Endothelial cell of umbilical vein (primary cell): ENCODE results near the gene ZNF366. TPM values are rescaled to one million over a fixed set of nuclear protein-coding genes. Genes with fewer than 3 reads are reported as not detected.

ENCODE experiments used
- BruUV-seq: library from RNA; stranded (reverse); fragments of 400-500 nt; replicated peaks from 2 replicates; lab custom pipeline; 2021; lab: Mats Ljungman, UMichigan
- CTCF ChIA-PET: fragments of 300-600, 350-600 bp; sonication (Branson Sonifier 250); formaldehyde crosslinking; loops from one replicate; lab custom pipeline; 2021; ENCODE audit warnings: antibody characterized with exemption, inconsistent platforms; lab: Charles Lee
- POLR2A ChIA-PET: fragments of 300-600, 350-600 bp; sonication (Branson Sonifier 250); formaldehyde crosslinking; loops from one replicate; lab custom pipeline; 2021; ENCODE audit warnings: antibody characterized with exemption, inconsistent platforms; lab: Charles Lee
- DNase-seq: peaks from one replicate; pipeline ENCODE4 v3.0.0-alpha.2; 2011; ENCODE audit warnings: low read depth, low spot score
- FAIRE-seq: peaks from 2 replicates; lab custom pipeline; 2011; peaks lifted over from hg19 to GRCh38; lab: Jason Lieb, UNC
- H2AFZ ChIP-seq: 2 replicates; pipeline ENCODE4 v1.6.0; 2012; ENCODE audit warnings: low read depth, low read length, control low read depth, inconsistent platforms
- H3K27ac ChIP-seq: 2 replicates; pipeline ENCODE4 v1.5.1; 2011; ENCODE audit warnings: low read depth, mild to moderate bottlenecking, control low read depth, low read length, moderate library complexity; ENCODE audit not compliant: insufficient read depth
- H3K27me3 ChIP-seq, 2 experiments: 2 replicates each; pipeline versions ENCODE4 v1.6.0 to v1.6.1; 2011; ENCODE audit warnings: low read length in 2 of 2, mixed read lengths in 1 of 2; ENCODE audit not compliant: control insufficient read depth in 2 of 2, insufficient read depth in 2 of 2
- H3K36me3 ChIP-seq, 2 experiments: 2 replicates in 1 of 2; 3 replicates in 1 of 2; pipeline ENCODE4 v1.5.1; 2011; ENCODE audit warnings: low read length in 2 of 2, mild to moderate bottlenecking in 1 of 2, moderate library complexity in 1 of 2; ENCODE audit not compliant: control insufficient read depth in 2 of 2, insufficient read depth in 2 of 2; ENCODE audit errors: extremely low read depth in 1 of 2
- H3K4me1 ChIP-seq: 3 replicates; pipeline ENCODE4 v1.5.1; 2011; ENCODE audit warnings: mild to moderate bottlenecking, low read length; ENCODE audit not compliant: control insufficient read depth, insufficient read depth; ENCODE audit errors: extremely low read depth
- H3K4me2 ChIP-seq: 2 replicates; pipeline ENCODE4 v1.6.1; 2011; ENCODE audit warnings: low read length, control low read depth, mixed read lengths; ENCODE audit not compliant: insufficient read depth
- H3K4me3 ChIP-seq, 3 experiments: fragments of 200-600 bp in 1 of 3; sonication (generic), shearing (Covaris generic) in 1 of 3; replicated peaks in 1 of 3; 2 replicates each; pipeline ENCODE4 v1.5.1; 2011 to 2016; ENCODE audit warnings: control low read depth in 3 of 3, low read length in 3 of 3, mild to moderate bottlenecking in 2 of 3, inconsistent platforms in 1 of 3, low read depth in 1 of 3, moderate library complexity in 1 of 3; ENCODE audit not compliant: insufficient read depth in 1 of 3
- H3K79me2 ChIP-seq: 2 replicates; pipeline ENCODE4 v1.6.0; 2012; ENCODE audit warnings: low read length, inconsistent platforms; ENCODE audit not compliant: control insufficient read depth, insufficient read depth
- H3K9ac ChIP-seq: replicated peaks from 2 replicates; pipeline ENCODE3; 2011; ENCODE audit warnings: low read length, control low read depth; ENCODE audit not compliant: insufficient read depth; ENCODE audit errors: extremely low read depth
- H3K9me1 ChIP-seq: replicated peaks from 3 replicates; pipeline ENCODE4 v1.6.0; 2011; ENCODE audit warnings: mild to moderate bottlenecking, low read length; ENCODE audit not compliant: control insufficient read depth, insufficient read depth; ENCODE audit errors: extremely low read depth
- H3K9me3 ChIP-seq: replicated peaks from 2 replicates; pipeline ENCODE4 v1.5.1; 2012; ENCODE audit warnings: low read length, inconsistent platforms; ENCODE audit not compliant: control insufficient read depth, insufficient read depth
- H4K20me1 ChIP-seq: replicated peaks from 2 replicates; pipeline ENCODE3; 2011; ENCODE audit warnings: mild to moderate bottlenecking, low read length; ENCODE audit not compliant: control insufficient read depth, insufficient read depth; ENCODE audit errors: extremely low read depth
- FOS ChIP-seq: IDR thresholded peaks from 2 replicates; pipeline ENCODE4 v1.6.1; 2011; ENCODE audit warnings: mild to moderate bottlenecking, low read length, moderate library complexity, borderline replicate concordance; ENCODE audit not compliant: insufficient read depth
- GATA2 ChIP-seq: IDR thresholded peaks from 2 replicates; pipeline ENCODE4 v1.7.0; 2011; ENCODE audit warnings: low read depth, mild to moderate bottlenecking, moderate library complexity, mixed read lengths, low read length; ENCODE audit not compliant: insufficient read length, insufficient read depth
- JUN ChIP-seq: IDR thresholded peaks from 2 replicates; pipeline ENCODE4 v1.6.1; 2011; ENCODE audit warnings: borderline replicate concordance, low read depth; ENCODE audit not compliant: insufficient read length, insufficient read depth
- POLR2AphosphoS5 ChIP-seq: IDR thresholded peaks from 2 replicates; pipeline ENCODE4 v1.6.1; 2012; ENCODE audit warnings: low read depth, mild to moderate bottlenecking, control low read depth, low read length, moderate library complexity; ENCODE audit not compliant: insufficient read depth
- dilution Hi-C: fragments of 300-500 bp; cut with MboI; formaldehyde crosslinking; loops from one replicate; pipeline ENCODE4 v1.15.0; 2019; ENCODE audit warnings: low sequenced_read_pairs; ENCODE audit not compliant: extremely low pct_ligation_motif_present
- intact Hi-C: fragments of 100-400 bp; cut with micrococcal nuclease; formaldehyde crosslinking; loops from one replicate; pipeline ENCODE4 v1.10.0; 2022
- polyA plus RNA-seq, 4 experiments: library from polyadenylated mRNA; depleted of rRNA in 3 of 4; stranded (reverse) in 3 of 4; unstranded in 1 of 4; fragments of >200 nt; gene quantifications; 2 replicates each; pipeline versions ENCODE4 v1.2.1 to v1.2.3, GENCODE V29; 2011 to 2012; ENCODE audit warnings: missing spikeins in 1 of 4
- total RNA-seq: library from RNA; stranded (reverse); gene quantifications from 2 replicates; pipeline ENCODE4 v1.2.3, GENCODE V29; 2021
- TF ChIP-seq, protein P1 (sequence below), 2 donors: IDR thresholded peaks; 1 replicate in 1 of 2; 2 replicates in 1 of 2; pipeline ENCODE4 v1.5.1; 2011; ENCODE audit warnings: low read length in 2 of 2, mild to moderate bottlenecking in 2 of 2, moderate library complexity in 2 of 2, control low read depth in 1 of 2, inconsistent platforms in 1 of 2, low read depth in 1 of 2; ENCODE audit not compliant: insufficient read depth in 1 of 2; ENCODE audit errors: extremely low read depth in 1 of 2

The ZNF366 gene
- total and polyA plus RNA-seq, 2 donors (not counting 3 experiments of a cell fraction or from before 2014, with no cell fraction given), result 1.3 to 4.1 TPM

DNA sequence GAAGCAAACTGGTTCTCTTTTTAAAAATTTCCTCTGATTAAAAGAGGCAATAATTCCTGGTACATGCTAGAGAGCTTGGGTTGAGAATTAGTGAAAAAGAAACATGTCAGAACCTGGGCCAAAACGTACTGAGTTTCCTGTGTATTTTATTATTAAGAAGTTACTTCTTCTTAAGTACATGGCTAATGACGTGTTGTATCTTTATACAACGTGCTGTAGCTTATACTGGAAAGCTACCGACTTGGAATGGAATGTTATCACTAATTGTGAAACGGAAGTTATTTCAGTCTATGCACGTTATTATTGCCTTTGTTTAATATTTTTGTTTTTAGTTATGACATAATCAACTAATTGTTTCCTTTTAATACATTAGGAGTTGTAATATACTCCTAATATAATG, 43.1 kb downstream of the ZNF366 start:
- peak overlapping the region; percentile 69 for H2AFZ ChIP-seq
- peak overlapping the region; percentile 72 for H3K9ac ChIP-seq
- CTCF ChIA-PET, result interaction anchor here (0.8 to 2.3 kb wide), 16 partner anchors 9 to 355 kb away, joined by 3 to 20 read pairs (median 4); no protein-coding TSS in a partner anchor
- POLR2A ChIA-PET, result interaction anchor here (1.0 kb wide), 1 partner anchor 11 kb away, joined by 4 read pairs; no protein-coding TSS in a partner anchor
- no peaks in the 10 kb centered on the region for H3K79me2 ChIP-seq
- peak overlapping the region; percentile 33 for H3K4me2 ChIP-seq
- H3K27ac ChIP-seq, result peak overlapping the region; percentile 90
- DNase-seq (peak; percentile 87), FAIRE-seq (peak; percentile 37)
- H4K20me1 ChIP-seq, result no peaks in the 10 kb centered on the region
- BruUV-seq, result no TSS peak
- H3K36me3 ChIP-seq, result no peaks in the 10 kb centered on the region
- peaks cover 33% of the 10 kb centered on the region for H3K4me1 ChIP-seq
- no peaks in the 10 kb centered on the region for H3K9me1 ChIP-seq
- intact Hi-C loops (loop anchor here (1.0 kb wide), 2 partner anchors 12 to 60 kb away; no protein-coding TSS in a partner anchor), dilution Hi-C loops (no loop called here)
- no peaks in the 10 kb centered on the region for H3K9me3 ChIP-seq
- TF ChIP-seq JUN, result peak; percentile 64
- peak; percentile 37 for TF ChIP-seq GATA2
- no peak for TF ChIP-seq FOS
- no peaks in the 10 kb centered on the region for H3K27me3 ChIP-seq
- H3K4me3 ChIP-seq, result no peak overlapping the region

DNA sequence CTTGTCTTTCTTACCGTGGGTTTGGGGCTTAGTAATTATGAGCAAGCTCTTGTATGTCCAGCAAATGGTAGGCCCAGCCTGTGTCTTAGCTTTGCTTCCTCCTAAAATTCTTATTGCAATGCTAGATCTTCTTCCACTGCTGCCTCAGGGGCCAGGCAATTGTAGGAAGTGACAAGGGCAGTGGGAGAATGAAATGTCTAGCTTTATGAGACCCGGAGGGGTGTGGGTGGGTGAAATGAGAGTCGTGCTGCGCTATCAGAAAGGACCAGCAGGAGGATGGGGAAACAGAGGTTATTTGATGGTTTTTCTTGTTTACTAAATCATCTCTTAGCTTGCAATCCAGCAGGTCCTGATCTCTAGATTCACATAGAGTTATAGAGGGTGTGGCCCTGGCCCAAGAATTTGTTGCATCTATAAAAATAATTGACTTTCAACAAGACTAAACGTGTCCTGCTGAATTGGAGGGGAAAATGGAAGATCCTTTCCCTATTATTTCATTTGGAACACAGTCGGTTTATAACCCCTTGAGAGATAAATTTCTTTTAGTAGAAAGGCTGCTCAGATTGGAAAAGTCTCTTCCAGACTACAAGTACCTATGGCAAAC, 43.7 kb downstream of the ZNF366 start:
- dilution Hi-C loops, result no loop called here
- BruUV-seq, result TSS peak; percentile 81
- H2AFZ ChIP-seq, result peak overlapping the region; percentile 69

More for the DNA sequence above, 43.7 kb downstream of the ZNF366 start:
- Histone ChIP-seq H3K4me2 (peak overlapping the region; percentile 33), H3K27ac (peak overlapping the region; percentile 90), H3K27me3 (no peaks in the 10 kb centered on the region), H3K9me3 (no peaks in the 10 kb centered on the region), H3K9me1 (no peaks in the 10 kb centered on the region), H3K4me3 (no peak overlapping the region), H3K79me2 (no peaks in the 10 kb centered on the region), H3K36me3 (no peaks in the 10 kb centered on the region), H3K9ac (peak overlapping the region; percentile 72), H3K4me1 (peaks cover 28% of the 10 kb centered on the region), H4K20me1 (no peaks in the 10 kb centered on the region)
- TF ChIP-seq JUN (no peak), POLR2AphosphoS5 (no peak)
- TF ChIP-seq, protein P1, sequence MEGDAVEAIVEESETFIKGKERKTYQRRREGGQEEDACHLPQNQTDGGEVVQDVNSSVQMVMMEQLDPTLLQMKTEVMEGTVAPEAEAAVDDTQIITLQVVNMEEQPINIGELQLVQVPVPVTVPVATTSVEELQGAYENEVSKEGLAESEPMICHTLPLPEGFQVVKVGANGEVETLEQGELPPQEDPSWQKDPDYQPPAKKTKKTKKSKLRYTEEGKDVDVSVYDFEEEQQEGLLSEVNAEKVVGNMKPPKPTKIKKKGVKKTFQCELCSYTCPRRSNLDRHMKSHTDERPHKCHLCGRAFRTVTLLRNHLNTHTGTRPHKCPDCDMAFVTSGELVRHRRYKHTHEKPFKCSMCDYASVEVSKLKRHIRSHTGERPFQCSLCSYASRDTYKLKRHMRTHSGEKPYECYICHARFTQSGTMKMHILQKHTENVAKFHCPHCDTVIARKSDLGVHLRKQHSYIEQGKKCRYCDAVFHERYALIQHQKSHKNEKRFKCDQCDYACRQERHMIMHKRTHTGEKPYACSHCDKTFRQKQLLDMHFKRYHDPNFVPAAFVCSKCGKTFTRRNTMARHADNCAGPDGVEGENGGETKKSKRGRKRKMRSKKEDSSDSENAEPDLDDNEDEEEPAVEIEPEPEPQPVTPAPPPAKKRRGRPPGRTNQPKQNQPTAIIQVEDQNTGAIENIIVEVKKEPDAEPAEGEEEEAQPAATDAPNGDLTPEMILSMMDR (IDR thresholded peaks at IDR 0.05; ENCODE audit: extremely low read depth in 1 of 2, insufficient read depth in 1 of 2, low read depth in 1 of 2, low read length in 2 of 2), result peak; percentile 13 to 28
- ChIA-PET CTCF (interaction anchor here (0.8 to 2.3 kb wide), 17 partner anchors 9 to 356 kb away, joined by 3 to 20 read pairs (median 4); no protein-coding TSS in a partner anchor), POLR2A (interaction anchor here (1.0 kb wide), 1 partner anchor 11 kb away, joined by 4 read pairs; no protein-coding TSS in a partner anchor)
- peak; percentile 69 for DNase-seq
- no peak for FAIRE-seq
- intact Hi-C loops, result loop anchor here (1.0 kb wide), 2 partner anchors 11 to 61 kb away; no protein-coding TSS in a partner anchor
